CD4-positive, alpha-beta T cell (primary cell): ENCODE measurements around the gene FSTL5. TPM values are rescaled to one million over a fixed set of nuclear protein-coding genes. Genes with fewer than 3 reads are reported as not detected.

Experiments
- ATAC-seq: fragments of 200-7000 bp; cut with Tn5 transposase; one replicate; pipeline ENCODE4 v1.10.0; 2022; ENCODE audit warnings: mild to moderate bottlenecking; ENCODE audit not compliant: poor library complexity
- CTCF ChIA-PET: fragments of 350-600 bp; sonication (Branson Sonifier 250); formaldehyde crosslinking; loops from one replicate; lab custom pipeline; 2021; ENCODE audit warnings: antibody characterized with exemption, inconsistent platforms; lab: Charles Lee
- POLR2A ChIA-PET: fragments of 350-600 bp; sonication (Branson Sonifier 250); formaldehyde crosslinking; loops from one replicate; lab custom pipeline; 2021; ENCODE audit warnings: antibody characterized with exemption, inconsistent platforms; lab: Charles Lee
- DNase-seq, 14 experiments: peaks; one replicate each; pipeline ENCODE4 v3.0.0-alpha.2; 2013 to 2020; ENCODE audit warnings: mixed read lengths in 2 of 14
- H3K27ac ChIP-seq, 2 donors: one replicate each; pipeline versions ENCODE4 v1.5.1 to v1.7.0; 2013; ENCODE audit warnings: low read length in 2 of 2, low read depth in 1 of 2, mild to moderate bottlenecking in 1 of 2
- H3K27me3 ChIP-seq, 2 experiments: 1 replicate in 1 of 2; 2 replicates in 1 of 2; pipeline versions ENCODE4 v1.6.1 to v1.7.0; 2013; ENCODE audit warnings: low read length in 2 of 2, control low read depth in 1 of 2, mild to moderate bottlenecking in 1 of 2, moderate library complexity in 1 of 2; ENCODE audit not compliant: insufficient read depth in 2 of 2, control insufficient read depth in 1 of 2
- H3K36me3 ChIP-seq: one replicate; pipeline ENCODE4 v1.6.1; 2013; ENCODE audit warnings: low read length, control low read depth; ENCODE audit not compliant: insufficient read depth
- H3K4me1 ChIP-seq: one replicate; pipeline ENCODE4 v1.6.1; 2013; ENCODE audit warnings: low read length, control low read depth; ENCODE audit not compliant: insufficient read depth
- H3K4me3 ChIP-seq: one replicate; pipeline ENCODE4 v1.5.1; 2013; ENCODE audit warnings: mild to moderate bottlenecking, low read length, moderate library complexity
- H3K9me3 ChIP-seq, 2 experiments: 1 replicate in 1 of 2; 2 replicates in 1 of 2; pipeline versions ENCODE4 v1.6.1 to v1.7.0; 2013; ENCODE audit warnings: low read length in 2 of 2, mild to moderate bottlenecking in 2 of 2, control low read depth in 1 of 2, moderate library complexity in 1 of 2; ENCODE audit not compliant: control insufficient read depth in 1 of 2, insufficient read depth in 1 of 2
- H3K27ac Mint-ChIP-seq: one replicate; pipeline ENCODE4 v1.8.0; 2020; ENCODE audit warnings: mixed read lengths
- H3K27me3 Mint-ChIP-seq: one replicate; pipeline ENCODE4 v1.8.0; 2021; ENCODE audit warnings: mixed read lengths
- H3K36me3 Mint-ChIP-seq: one replicate; pipeline ENCODE4 v1.8.0; 2021; ENCODE audit warnings: low read depth, mixed read lengths
- H3K4me1 Mint-ChIP-seq: one replicate; pipeline ENCODE4 v1.8.0; 2021; ENCODE audit warnings: low read depth, mixed read lengths
- H3K4me3 Mint-ChIP-seq: one replicate; pipeline ENCODE4 v1.8.0; 2020; ENCODE audit warnings: mild to moderate bottlenecking, mixed read lengths
- H3K9me3 Mint-ChIP-seq: one replicate; pipeline ENCODE4 v1.8.0; 2020; ENCODE audit warnings: mixed read lengths
- CTCF ChIP-seq: fragments of 200-600 bp; IDR thresholded peaks from one replicate; pipeline ENCODE4 v1.8.0; 2022; ENCODE audit warnings: antibody characterized with exemption, mild to moderate bottlenecking
- intact Hi-C, 2 experiments: fragments of 100-400 bp; cut with DNase I in 1 of 2; cut with micrococcal nuclease in 1 of 2; formaldehyde crosslinking; loops; one replicate each; pipeline versions ENCODE4 v1.15.1 to v1.9.0; 2023 to 2025; cut with DNase I, micrococcal nuclease
- total RNA-seq, 174 experiments: library from RNA in 2 of 174; stranded (reverse) in 2 of 174; gene quantifications; one replicate each; pipeline ENCODE4 v1.2.3 and lab custom pipeline; 2021 to 2026

The FSTL5 gene
- total RNA-seq, 2 experiments from 2014 or later: not detected

DNA sequence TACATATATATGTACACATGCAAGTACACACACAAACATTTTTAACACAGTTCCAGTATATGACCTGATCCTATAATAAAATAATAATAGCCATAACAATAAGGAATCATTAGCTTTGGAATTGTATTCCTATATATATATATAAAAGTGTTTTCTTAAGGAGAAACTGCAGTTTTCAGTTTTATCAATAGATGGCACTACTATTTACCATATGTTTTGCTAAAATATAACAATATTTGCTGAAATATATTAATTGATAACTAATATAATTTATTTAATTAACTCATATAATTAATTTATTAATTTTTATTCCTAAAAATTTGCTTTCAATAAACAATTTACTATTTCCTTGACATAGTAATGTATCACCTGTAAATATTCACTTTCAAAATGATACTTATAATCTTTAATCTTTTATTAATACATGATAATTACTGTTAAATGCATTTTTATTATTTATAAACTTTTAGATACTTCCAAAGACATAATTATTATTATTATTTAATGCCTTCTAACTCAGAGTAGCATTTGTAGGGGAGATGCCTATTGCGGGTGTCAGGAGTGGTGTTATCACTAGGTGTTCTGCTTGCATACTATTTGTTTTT, 599.5 kb downstream of the FSTL5 start:
- DNase-seq (no peak), ATAC-seq (no peak)
- ChIA-PET CTCF (no interaction called here), POLR2A (no interaction called here)
- no peaks in the 10 kb centered on the region for H3K27me3 ChIP-seq
- no peak for TF ChIP-seq CTCF
- intact Hi-C loops: no loop called here
- no peaks in the 10 kb centered on the region for H3K36me3 ChIP-seq
- no peaks in the 10 kb centered on the region for H3K4me1 ChIP-seq
- H3K27ac ChIP-seq: no peak overlapping the region
- no peaks in the 10 kb centered on the region for H3K9me3 ChIP-seq
- no peak overlapping the region for H3K27ac Mint-ChIP-seq
- H3K4me3 ChIP-seq: no peak overlapping the region
- H3K9me3 Mint-ChIP-seq: peaks cover 8% of the 10 kb centered on the region
- H3K4me3 Mint-ChIP-seq: no peak overlapping the region
- no peaks in the 10 kb centered on the region for H3K36me3 Mint-ChIP-seq
- H3K4me1 Mint-ChIP-seq: no peaks in the 10 kb centered on the region
- H3K27me3 Mint-ChIP-seq: no peaks in the 10 kb centered on the region

- DNase-seq: no peak
Observed at GRCh38 chr4:161555689-161556660, 607.8 kb downstream of the FSTL5 start.

More at GRCh38 chr4:161555689-161556660, 607.8 kb downstream of the FSTL5 start:
- Histone ChIP-seq H3K27ac (no peak overlapping the region), H3K36me3 (no peaks in the 10 kb centered on the region), H3K9me3 (no peaks in the 10 kb centered on the region), H3K4me1 (no peaks in the 10 kb centered on the region), H3K4me3 (no peak overlapping the region), H3K27me3 (no peaks in the 10 kb centered on the region)
- Mint-ChIP-seq H3K36me3 (no peaks in the 10 kb centered on the region), H3K27ac (no peak overlapping the region), H3K27me3 (no peaks in the 10 kb centered on the region), H3K9me3 (no peaks in the 10 kb centered on the region), H3K4me1 (no peaks in the 10 kb centered on the region), H3K4me3 (no peak overlapping the region)
- intact Hi-C loops: no loop called here
- TF ChIP-seq CTCF: no peak
- POLR2A ChIA-PET: no interaction called here
- ATAC-seq: no peak
- CTCF ChIA-PET: no interaction called here
